GM19035 (cell line): ENCODE results near the gene CCDC106.

Source experiments
- ATAC-seq: cut with Tn5 transposase; IDR thresholded peaks from one replicate; pipeline ENCODE4 v1.9.1; 2021; ENCODE audit not compliant: unreplicated experiment

The CCDC106 gene

DNA sequence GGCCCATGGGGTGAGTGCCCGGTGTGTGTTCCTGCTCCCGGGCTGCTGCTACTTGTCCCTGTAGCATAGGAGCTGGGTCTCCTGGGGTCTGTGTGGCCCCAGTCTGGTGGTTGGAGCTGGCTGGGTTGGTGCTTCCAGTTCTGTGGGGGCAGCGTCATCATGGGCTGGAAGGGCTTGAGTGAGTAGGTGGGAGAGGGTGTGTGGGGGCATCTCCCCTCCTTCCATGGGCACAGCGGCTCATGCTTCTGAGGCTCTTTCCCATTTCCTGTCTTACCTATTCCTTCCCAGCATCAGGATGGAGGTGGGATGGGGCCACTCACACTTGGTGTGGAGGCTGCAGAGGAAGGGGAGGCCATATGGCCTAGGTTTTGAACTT lies 19.0 kb downstream of the CCDC106 start:
- no peak for ATAC-seq

DNA sequence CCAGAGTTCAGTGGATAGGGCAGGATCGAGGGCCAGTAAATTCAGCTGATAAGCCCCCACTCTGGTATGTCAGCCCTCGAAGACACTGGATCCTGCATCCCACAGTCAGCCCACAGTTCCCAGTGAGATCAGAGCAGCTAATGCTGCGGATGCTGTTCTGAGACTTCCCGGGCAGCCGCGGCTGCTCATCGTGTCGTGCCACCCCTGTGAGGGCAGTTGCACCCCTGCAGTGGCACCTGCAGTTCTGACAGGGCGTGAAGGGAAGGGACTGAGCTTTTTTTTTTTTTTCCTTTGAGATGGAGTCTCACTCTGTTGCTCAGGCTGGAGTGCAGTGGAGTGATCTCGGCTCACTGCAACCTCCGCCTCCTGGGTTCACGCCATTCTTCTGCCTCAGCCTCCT lies 19.5 kb downstream of the CCDC106 start:
- ATAC-seq, result no peak

- ATAC-seq, result no peak
Observed at GRCh38 chr19:55667958-55668357, 19.9 kb downstream of the CCDC106 start.

- ATAC-seq, result no peak
Observed at GRCh38 chr19:55668603-55669348, 20.8 kb downstream of the CCDC106 start.

DNA sequence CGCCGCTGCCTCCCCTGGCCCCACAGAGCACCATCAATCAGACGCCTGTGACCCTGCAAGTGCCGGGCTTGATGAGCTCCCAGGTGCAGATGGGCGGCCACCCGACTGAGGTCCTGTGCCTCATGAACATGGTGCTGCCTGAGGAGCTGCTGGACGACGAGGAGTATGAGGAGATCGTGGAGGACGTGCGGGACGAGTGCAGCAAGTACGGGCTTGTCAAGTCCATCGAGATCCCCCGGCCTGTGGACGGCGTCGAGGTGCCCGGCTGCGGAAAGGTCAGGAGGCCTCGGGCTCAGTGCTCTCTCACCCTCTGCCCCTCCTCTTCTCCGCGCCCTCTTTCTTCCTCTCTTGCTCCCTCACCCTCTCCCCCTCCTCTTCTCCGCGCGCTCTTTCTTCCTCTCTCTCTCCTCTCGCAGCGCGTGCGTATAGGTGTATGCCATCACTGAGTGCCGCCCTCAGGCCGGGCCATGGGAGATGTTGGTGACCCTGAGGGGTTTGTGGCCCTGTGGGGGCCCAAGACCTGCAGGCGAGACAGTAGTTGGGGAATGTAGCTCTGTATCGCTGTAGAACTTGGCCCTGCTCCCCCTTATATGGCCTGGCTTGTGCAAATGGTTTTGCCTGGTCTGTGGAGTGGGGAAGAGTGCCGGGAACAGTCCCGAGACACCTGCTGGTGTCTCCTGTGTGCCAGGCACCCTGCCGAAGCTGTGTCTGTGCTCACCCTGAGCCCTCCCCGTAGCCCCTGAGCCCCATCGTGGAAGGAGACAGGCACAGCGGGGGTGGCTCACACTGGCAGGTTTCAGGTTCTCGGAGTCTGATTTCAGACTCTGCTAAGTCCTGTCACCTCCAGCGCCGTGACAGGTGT lies 21.6 kb downstream of the CCDC106 start:
- no peak for ATAC-seq

- ATAC-seq, result no peak
Observed at GRCh38 chr19:55670280-55671053, 22.5 kb downstream of the CCDC106 start.

DNA sequence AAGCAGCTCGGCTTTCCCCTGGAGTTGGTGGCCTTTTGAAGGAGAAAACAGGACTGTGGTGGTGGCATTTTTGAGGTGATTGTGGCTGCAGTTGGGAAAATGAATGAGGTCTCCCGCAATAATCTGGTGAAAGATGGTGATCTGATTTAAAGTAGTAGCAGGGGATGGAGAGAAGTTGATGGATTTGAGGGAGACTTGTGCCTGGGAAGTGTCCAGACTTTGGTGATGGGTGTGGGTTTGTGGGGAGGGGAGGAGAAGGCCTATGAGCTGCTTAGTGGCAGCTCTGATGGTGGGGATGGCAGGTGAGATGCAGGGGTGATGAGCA lies 23.0 kb downstream of the CCDC106 start:
- no peak for ATAC-seq

DNA sequence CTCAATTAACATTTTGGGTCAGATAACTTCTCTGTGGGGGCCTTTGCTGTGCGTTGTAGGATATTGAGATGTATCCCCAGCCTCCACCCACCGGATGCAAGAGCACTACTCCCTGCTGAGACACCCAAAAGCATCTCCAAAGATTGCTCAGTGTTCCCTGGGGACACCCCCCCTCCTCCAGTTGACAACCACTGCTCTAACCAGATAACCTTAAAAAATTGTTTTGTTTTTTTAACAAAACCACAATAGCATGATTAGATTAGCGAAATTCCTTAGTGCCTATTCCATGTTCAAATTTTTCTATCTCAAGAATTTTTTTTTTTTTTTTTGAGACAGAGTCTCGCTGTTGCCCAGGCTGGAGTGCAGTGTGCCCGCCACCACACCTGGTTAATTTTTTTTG lies 24.4 kb downstream of the CCDC106 start:
- no peak for ATAC-seq

DNA sequence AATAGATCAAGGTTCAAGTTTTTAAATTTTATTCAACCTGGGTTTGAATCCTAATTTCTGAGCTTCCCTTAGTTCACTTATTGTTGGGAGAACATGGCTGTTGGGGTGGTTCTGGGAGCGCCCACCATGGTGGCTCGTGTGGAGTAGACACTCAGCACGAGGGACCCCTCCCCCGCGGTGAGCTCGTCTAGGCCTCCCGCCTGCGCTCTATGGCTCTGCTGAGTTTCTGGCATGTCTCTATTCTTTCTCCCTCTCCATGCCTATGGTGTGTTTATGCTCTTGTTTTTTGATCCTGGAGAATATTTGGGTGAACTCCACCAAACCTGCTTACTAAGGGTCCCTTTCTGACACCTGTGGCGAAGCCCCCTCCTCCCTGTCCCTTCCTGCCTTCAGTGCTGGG lies 25.5 kb downstream of the CCDC106 start:
- ATAC-seq, result no peak

DNA sequence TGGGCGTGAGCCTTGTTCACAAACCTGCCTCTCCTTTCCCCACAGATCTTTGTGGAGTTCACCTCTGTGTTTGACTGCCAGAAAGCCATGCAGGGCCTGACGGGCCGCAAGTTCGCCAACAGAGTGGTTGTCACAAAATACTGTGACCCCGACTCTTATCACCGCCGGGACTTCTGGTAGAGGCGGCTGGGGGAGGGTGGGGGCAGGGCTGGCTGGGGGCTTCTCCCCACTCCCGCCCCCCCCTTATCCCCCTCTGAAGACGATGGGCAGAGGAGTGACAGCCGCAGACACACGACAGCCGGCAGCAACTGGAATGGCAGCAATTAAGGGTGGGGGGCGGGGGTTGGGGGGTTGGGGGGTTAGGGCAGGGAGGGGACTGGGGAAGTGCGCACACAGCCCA lies 25.9 kb downstream of the CCDC106 start:
- no peak for ATAC-seq

GRCh38 chr19:55674459-55674840 lies 26.4 kb downstream of the CCDC106 start:
- no peak for ATAC-seq

DNA sequence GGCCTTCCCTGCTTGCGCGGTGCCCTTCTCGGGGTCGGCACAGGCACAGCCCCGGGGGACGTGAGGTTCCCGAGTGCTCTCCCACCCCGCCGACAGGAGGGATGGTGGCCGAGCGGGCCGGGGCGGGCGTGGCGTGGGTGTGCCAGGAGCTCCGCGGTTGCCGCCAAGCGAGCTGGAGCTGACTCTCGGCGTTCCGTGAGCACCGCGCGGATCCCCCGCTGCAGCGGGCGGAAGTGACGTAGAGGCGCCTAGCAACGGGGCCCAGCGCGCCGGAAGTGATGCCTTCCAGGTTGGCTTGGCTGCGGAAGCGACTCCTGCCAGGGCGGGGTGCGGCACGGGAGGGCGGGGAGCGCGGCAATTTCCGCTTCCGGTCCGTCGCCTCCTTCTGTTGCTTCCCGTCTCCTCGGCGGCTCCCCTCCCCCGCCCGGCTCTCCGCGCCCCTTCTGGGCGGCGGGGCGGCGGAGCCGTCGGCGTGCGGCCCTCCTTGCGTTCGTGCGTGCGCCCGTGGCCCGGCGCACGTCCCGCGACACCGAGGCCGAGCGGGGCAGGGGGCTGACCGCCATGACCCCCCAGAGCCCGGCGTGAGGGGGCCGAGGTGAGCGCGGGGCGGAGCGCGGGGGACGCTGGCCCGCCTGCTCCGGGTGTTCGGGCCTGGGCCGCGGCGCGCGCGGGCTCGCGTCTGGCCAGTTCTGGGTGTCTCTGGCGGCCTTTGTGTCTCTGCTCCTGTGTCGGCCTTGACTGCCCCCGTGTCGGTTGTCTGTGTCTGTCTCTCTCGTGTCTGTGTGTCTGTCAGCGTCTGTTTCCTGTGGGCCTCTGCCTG lies 27.0 kb downstream of the CCDC106 start, which contains the start of gene EPN1:
TSS of gene EPN1 (plus strand) at position 386 of the 820 bp plus-strand sequence. CDS start 3,402 bp downstream, outside the sequence.
- peak; percentile 63 for ATAC-seq

- ATAC-seq, result no peak
Observed at GRCh38 chr19:55675661-55676354, 27.8 kb downstream of the CCDC106 start.

GRCh38 chr19:55676383-55676782 lies 28.4 kb downstream of the CCDC106 start:
- ATAC-seq, result no peak

DNA sequence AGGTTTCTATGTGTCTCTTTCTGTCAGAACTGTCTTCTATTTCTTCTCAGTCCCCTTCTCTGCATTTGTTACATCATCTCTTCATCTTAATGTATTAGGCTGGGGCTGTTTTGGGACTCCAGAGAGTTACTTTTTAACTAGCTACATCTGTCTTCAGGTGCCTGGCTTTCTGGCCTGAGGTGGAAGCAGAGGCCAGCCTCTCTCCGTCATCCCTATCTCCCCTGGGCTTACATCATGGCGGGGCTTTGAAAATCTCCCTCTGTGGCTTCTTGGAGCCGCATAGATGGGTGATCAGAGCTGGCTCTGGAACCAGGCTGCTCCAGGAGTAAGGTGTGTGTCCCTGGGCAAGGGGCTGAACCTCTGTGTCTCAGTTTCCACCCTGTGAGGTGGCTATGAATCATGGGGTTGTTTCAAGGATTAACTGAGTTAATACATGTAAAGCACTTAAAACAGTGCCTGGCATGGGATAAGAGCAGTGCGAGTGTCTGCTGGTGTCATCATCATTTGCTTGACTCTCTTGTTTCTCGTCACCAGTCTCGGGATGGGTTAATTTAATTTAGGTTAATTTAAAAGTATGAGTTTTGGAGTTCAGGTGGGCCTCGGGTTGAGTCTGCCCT lies 29.0 kb downstream of the CCDC106 start:
- ATAC-seq, result no peak

GRCh38 chr19:55677572-55678028 lies 29.6 kb downstream of the CCDC106 start:
- no peak for ATAC-seq

- ATAC-seq, result peak; percentile 58
Observed at GRCh38 chr19:55678121-55678671, 30.2 kb downstream of the CCDC106 start.

- ATAC-seq, result no peak
Observed at GRCh38 chr19:55679343-55680257, 31.6 kb downstream of the CCDC106 start.
